C4-2B (cell line): Measurements from ENCODE around the gene PDZD2.

Experiments used
- CTCF ChIP-seq: fragments of 450-650 bp; conservative IDR thresholded peaks from 2 replicates; pipeline ENCODE4 v1.5.1; 2017; ENCODE audit warnings: mild to moderate bottlenecking
- ZFX ChIP-seq: fragments of 450-650 bp; IDR thresholded peaks from 2 replicates; pipeline ENCODE4 v1.6.1; 2017

- TF ChIP-seq CTCF (no peak), ZFX (no peak)
Observed at GRCh38 chr5:31768784-31769183, 129.9 kb downstream of the PDZD2 start.
